ENCODE measurements around the gene CHGA.

Gene CHGA

DNA sequence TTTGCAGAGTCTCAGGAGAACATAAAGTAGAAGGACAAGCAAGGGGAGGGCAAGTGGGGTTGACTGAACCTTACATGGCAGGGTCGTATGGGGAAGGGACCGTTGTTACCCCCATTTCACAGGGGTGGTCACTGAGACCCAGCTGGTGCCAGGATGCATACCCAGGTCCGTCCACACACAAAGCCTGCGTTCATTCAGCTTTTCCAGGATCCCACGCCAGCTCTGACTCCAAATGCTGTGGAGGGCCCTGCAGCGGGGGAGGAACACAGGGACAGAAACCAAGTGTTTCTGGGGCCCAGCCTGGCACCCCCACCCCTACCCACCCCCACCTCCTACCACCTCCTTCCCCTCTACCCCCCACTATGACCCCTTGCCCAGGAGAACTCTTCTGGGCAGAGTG lies 16.5 kb upstream of the CHGA start:
- no peak for DNase-seq

DNA sequence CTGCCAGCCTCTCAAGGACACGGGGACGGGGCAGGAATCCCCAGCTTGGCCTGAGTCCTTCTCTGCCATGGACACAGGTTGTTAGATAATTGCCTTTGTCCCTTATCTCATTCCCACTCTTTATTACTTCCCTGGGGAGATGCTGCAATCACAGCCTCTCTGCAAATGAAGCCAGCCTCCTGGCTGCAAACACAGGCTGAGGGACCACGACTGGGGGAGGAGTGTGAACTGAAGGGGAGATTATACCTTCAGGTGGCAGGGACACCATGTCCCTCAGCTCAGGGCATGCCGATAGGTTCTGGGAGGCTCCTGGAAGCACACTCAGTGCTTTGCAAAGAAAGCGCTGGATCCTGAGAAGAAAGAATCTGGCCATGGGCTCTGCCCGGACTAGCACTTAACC lies 16.1 kb upstream of the CHGA start:
- DNase-seq, result no peak

DNA sequence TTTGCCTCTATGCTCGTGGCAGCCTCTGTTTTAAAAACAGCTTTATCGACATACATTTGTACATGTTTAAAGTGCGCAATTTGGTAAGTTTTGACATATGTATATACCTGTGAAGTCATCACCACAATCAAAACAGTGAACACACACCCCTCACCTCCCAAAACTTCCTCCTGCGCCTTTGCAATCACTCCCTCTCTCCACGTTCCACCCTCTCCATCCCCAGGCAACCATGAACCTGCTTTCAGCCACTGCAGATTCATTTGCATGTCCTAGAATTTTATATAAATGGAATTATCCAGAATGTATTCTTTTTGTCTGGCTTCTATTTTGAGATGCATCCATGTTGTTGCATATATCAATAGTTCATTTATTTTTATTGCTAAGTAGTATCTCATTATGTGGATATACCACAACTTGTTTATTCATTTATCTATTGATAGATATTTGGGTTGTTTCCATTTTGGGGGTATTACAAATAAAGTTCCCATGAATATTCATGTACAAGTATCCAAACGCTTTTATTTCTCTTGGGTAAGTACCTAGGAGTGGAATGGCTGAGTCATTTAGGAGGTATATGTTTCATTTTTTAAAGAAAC lies 15.5 kb upstream of the CHGA start:
- no peak for DNase-seq

DNA sequence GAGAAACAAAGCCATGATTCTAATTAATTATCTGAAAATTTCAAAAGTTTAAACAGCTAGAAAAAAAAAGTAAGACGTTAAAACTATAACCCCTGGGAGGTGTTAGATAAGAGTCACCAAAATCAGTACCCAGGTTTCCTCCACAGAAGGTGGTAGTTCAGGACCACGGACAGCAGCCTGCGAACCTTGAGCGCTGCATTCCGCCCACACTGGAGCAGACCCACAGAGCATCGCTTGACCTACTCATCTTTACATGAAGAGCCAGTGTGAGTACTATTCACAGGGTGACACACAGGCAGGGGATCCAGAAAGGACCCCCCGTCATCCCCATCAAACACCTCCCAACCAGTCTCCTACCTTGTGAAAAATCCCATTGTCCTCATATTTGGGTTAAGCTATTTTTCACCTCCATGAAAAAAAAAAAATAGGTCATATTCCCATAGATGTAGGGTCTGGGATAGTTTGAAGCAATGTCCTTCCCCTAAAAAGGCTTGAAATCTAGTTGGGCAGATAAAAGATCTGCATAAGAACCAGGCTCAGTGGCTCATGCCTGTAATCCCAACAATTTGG lies 8.8 kb upstream of the CHGA start:
- DNase-seq, result peak; percentile 45

DNA sequence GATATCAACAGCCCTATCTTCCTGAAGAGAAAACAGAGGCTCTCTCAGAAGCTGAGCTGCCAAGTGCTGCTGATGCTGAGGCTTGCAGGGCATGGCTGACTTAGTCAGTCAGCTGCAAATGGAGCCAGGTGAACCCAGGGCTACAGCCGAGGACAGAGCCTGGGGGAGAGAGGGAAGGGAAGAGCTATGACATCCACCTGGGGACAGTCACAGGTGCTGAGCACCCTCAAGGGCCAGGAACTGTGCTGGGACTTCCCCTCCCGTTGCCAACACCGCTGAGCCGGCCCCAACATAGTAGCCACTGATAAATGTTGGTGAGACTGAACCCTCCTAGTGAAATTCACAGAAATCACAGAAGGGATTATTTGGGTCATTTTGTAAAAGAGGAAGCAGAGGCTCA lies 6.7 kb upstream of the CHGA start:
- no peak for DNase-seq

DNA sequence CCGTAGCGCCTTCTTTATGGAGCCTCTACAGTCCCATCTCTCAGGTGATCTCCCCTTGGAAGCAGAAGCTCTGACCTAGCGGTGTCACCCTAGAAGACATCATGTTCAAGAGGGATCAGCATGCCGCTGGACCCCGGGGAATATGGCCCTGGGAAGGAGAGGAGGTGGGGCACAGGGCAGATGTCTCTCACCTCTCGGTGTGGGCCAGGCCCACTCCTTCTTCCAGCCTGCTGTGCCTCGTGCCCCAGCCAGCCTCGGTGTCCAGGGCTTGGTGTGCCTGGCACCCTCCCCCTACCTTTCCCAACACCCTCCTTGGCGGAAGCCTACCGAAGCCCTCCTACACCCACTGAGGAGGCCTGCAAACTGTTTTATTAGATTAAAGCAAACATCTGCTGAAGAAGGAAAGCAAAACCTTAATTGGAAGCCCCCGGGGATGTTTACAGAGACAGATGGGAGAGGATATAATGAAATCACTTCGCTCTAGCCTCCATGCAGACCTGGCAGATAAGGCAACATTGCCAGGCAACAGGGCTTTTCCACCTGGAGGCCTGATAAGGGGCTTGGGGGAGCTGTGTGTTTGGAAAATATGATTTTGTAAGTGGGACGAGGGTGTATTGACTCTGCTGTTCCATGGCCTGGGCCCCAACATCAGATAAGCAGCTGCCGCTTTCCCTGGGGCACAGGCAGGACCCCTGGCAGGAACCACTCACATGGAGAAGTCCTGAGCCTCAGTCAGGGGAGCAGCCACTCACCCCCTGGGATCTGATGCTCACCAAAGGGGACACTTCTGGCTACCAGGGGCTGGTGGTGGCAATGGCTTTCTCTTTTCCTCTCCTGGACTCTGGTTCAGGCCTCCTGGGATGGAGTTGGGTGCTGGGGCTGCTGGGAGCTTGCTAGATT lies 5.7 kb upstream of the CHGA start:
- no peak for DNase-seq

DNA sequence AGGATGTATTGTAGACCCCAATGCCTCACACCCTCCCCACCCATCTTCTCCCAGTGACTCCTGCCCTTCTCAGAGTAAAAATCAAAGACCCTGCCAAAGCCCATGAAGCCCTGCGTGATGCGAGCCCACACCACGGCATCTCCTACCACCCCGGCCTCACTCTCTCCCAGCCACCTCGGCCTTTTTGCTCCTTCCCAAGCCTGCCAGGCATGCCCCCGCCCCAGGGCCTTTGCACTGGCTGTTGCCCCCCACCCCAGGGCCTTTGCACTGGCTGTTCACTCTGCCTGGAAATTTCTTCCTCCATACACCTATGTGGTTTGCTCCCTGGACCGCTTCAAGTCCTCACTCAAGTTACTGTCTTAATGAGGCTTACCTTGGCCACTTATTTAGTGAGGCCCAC lies 5.0 kb upstream of the CHGA start:
- DNase-seq, result no peak

DNA sequence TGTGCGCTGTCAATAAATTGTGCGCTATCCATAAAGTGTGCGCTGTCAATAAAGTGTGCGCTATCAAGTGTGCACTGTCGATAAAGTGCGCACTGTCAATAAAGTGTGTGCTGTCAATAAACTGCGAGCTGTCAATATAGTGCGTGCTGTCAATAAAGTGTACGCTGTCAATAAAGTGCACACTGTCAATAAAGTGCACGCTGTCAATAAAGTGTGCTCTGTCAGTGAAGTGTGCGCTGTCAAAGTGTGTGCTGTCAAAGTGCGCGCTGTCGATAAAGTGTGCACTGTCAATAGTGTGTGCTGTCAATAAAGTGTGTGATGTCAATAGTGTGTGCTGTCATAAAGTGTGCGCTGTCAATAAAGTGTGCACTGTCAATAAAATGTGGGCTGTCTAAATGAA lies 2.9 kb upstream of the CHGA start:
- no peak for DNase-seq

DNA sequence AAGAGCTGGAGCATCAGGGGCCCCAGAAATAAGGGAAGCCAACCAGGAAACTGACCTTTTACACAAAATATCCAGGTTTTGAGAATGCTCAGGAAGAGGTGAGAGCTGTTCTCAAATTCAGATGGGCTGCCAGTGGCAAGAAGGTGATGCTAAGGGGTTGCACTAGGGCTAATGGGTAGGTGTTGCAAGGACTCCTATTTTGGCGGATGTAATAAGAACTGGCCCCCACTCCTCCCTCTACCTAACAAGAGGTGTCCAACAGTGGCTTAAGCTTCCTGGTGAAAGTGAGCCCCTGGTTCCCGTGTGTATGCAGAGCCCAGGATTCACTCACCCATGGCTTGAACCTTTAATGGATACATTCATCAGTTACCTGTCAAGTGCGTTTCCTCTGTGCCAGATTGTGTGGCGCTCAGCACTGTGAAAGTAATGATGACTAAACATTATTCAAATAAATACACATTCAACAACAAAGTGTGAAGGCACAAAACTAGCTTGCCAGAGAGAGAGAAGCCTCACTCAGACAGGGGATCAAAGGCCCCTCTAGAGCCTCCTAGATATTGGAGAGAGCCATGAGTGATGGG lies 705 bp upstream of the CHGA start:
- no peak for DNase-seq

DNA sequence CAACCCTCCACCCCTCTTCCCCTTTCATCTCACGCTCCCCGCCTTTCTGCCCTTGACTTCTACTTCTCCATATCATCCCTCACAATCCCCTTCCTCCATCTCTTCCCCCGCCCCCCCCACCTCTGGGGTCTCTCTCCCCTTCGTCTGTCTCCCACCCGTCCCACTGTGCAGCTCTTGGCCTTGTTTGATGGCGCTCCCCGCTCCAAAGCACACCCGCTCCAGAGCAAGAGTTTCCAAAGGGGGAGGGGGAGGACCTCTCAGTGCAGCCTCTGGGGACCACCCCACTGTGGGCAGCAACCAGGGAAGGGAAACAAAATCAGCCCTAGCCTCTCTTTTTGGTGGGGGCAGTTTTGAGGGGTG lies 774 bp downstream of the CHGA start:
- DNase-seq, result no peak

DNA sequence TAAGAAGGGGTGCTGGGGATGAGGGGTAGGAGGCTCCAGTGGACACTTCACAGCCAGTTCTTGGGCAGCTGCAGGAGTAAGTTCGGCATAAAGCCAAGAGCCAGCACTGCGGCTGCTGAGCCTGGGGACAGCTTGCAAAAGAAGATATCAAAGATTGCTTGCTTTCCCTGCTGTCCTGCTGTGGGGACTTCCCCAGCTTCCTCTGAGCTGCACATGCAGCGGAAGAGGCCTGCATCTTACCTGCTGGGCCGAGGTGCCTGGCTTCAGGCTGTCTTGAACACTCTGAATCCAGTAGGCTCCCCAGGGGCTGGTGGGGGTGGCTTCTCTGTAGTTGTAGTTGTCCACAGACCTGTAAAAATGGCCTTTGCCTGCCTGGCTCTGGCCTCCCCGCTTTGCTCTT lies 1.3 kb downstream of the CHGA start:
- no peak for DNase-seq

DNA sequence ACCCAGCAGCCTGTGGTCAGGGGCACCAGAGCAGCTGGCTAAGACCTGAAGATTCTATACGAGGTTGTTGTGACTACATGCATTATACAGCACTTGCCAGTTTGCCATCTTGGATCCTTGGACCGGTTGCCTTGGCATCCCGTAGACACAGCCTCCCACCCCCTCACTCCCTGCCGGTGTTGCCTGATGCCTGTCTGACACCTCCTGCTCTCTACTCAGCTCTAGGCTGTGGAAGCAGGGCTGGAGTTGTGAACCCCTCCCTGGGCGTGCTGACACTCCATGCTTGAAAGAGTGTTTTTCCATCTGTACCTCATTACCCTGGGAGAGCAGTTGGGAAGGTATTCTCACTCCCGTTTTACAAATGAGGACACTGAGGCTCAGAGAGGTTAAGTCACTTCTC lies 2.5 kb downstream of the CHGA start:
- DNase-seq, result no peak

DNA sequence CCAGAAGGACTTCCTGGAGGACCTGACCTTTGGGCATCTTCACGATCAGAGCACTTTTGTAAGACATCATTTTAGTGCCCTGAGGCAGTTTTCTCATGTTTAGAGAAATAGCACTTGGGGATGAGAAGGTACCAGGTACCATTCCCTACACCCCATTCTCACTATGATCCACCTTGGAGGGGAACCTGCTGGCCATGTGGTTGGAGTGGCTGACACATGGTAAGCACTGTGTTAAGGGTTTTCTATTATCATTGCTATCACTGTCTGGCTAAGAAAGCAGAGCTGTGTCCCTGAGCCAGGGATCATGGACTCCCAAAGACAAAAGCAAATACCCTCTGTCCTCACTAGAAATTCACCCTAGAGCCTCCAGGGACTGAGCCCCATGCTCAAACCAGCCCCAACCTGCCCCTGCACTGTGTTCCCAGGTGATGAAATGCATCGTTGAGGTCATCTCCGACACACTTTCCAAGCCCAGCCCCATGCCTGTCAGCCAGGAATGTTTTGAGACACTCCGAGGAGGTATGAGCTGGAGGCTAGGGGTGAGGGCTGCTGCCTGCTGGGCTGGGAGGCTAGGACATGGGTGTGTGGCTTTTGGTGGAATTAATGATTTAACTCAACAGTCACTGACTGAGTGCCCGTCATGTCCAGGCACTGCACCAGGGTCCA lies 3.4 kb downstream of the CHGA start:
- no peak for DNase-seq

DNA sequence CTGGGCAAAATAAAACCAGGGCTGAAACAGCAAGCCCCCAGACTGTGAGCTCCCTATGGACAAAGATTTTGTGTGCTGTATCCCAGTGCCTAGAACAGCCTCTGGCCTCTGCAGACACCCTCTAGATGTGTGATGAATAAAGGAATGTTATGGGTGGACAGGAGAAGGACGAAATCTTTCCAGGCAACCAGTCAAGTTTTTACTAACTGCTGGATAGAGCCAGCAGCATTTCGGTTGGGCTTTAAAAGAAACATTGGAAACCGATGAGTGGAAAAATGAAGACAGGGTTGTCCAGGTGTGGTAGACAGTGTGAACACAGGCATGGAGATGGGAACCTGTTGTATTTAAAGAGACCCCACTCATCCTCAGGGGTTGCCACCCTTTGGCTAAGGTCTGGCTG lies 4.0 kb downstream of the CHGA start:
- DNase-seq, result no peak

DNA sequence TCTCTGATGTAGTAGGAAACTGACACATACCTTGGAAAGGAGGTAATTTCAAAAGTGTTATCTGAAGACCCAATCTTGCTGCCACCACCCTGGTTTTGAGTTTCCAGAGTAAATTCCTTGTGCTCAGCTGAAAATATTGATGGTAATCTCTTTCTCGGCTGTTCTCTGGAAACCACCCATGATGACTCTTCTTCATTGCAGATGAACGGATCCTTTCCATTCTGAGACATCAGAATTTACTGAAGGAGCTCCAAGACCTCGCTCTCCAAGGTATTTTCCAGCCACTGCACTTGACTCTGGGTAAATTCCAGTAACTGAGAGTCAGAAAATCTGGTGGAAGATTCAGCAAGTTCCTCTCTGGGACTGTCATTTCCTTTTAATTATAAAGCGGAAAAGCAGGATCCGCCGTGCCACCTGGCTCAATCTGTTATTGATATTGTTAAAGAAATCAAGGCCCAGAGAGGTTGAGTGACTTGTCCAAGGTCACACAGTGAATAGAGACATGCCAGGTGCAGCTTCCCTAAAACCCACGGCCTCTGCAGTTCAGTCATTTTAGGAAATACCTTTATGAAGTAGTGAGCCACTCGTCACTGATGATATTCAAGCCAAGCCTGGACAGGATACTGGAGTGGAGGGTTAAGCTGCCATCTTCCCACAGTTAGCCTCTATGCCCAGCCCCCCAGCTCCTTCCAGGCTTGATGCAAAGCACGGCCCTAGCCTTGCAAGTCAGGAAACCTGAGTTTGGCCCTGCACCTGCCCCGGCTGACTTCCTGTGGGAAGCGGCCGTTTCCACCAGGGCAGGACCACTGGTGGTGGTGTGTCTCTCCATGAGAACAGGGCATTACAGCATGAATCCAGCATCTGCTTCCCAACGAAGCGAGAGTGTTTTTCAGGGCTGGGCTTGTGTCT lies 4.7 kb downstream of the CHGA start:
- no peak for DNase-seq

DNA sequence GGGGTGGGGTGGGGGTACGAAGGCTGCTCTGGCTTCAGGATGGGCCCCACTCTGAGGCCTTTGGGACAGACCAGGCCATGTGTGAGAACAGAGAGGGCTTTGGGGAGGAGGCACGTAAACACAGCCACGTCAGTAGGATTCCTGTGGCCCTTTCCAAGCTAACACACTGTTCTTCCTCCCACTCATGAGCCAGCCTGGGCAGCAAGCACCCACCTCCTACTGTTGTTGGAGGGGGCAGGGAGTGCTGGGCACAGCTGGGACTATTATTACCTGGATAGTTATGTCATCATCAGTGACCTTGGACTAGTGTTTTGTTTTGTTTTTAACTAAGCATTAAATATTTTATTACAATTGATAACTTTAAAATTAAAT lies 5.3 kb downstream of the CHGA start:
- DNase-seq, result no peak

DNA sequence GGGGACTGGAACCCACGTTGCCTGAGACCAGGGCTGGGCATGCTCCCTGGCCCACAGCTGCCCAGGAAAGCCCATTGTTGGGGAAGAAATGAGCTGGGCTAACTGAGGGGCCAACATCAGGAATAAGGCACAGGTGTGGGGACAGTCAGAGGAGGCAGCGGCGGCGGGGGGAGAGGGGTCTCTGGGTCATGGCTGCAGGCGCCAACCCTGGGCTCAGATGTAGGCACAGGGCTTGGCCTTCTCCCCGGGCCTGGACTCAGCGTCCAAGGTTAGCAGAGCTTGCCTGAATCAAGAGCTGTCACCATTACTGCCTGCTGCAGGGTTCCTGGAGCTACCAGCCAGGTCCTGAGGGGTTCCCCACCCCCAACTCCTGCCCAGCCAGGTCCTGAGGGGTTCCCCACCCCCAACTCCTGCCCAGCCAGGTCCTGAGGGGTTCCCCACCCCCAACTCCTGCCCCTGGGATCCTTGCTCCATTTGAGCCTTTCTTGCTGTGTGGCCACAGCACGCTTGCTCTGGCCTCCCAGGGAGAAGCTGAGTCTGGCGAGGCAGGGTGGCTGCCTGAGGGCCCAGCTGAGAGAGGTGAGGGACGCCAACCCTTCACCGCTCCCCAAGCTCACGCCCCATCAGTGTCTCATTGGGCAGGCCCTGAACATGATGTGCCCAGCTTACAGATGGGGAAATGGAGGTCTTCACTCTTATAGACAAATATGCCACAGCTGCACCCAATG lies 6.2 kb downstream of the CHGA start:
- DNase-seq, result no peak

DNA sequence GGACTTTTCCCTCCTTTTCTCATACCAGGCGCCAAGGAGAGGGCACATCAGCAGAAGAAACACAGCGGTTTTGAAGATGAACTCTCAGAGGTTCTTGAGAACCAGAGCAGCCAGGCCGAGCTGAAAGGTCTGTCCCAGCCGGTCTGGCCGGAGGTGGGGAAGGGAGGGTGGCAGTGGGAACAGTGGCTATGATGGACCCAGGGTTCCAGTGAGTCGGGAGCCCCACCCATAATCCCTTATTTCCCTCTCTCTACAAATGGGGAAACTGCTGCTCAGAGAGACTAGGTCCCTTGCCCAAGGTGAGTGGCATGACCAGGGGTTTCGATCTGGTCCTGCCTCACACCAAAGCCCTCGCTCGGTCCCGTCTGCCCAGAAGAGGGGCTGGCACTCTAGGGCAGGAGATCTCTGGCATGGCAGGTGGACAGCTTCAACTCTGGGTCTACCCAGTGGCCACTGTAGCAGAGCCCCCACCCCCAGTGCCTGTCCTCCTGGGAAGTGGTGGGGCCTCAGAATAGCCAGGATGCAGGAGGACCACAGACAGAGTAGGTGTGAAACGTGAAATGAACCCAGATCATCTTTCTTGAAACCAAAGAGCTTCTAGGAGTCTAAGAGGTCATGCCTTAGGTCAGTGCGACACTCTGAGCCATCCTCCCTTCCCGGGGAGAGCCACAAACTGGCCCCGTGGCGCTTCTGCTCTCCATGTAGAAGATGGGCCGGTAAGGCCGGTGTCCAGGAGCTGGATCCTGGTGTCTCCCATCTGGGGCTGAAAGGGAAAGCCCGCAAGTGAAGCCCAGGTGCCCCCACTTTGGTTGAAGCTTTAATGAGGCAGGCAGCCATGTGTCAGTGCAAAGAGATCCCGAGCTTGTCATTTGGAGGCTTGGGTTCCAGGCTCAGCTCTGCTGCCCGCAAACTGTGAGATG lies 7.0 kb downstream of the CHGA start:
- no peak for DNase-seq

DNA sequence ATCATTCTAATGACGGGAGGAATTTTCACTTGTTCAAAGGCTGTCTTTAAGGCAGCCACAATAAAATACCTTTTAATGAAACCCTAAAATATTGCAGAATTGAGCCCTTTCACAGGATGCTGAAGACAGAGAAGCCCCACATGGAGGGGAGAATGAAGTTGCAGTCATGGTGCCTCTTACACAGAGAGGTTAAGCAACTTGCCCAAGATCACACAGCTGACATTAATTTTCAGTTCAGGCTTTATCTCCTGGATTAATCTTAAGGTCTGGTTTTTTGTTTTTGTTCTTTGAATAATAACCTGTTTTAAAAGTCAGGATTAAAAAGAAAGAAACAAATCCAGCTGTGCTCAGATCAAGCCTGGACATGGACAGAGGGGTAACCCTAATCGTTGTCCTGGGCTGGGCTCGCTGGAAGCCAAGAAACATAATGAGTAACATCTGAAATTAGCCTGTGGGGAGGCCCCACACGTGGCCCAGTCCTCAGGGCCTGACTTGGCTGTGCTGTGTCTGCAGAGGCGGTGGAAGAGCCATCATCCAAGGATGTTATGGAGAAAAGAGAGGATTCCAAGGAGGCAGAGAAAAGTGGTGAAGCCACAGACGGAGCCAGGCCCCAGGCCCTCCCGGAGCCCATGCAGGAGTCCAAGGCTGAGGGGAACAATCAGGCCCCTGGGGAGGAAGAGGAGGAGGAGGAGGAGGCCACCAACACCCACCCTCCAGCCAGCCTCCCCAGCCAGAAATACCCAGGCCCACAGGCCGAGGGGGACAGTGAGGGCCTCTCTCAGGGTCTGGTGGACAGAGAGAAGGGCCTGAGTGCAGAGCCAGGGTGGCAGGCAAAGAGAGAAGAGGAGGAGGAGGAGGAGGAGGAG lies 8.0 kb downstream of the CHGA start:
- DNase-seq, result no peak
